ENCODE results near the gene TUBG1.

- TF ChIP-seq CTCF (IDR thresholded peaks at IDR 0.05) (no peak), POLR2A (IDR thresholded peaks at IDR 0.05) (no peak)
These were observed 30.1 kb downstream of the TUBG1 start for GRCh38 chr17:42639525-42640113.

Data from body of pancreas (tissue), 4 donors.